B cell (primary cell): ENCODE measurements around the gene BNIP3. TPM values are rescaled to one million over a fixed set of nuclear protein-coding genes. Genes with fewer than 3 reads are reported as not detected.

Experiments
- ATAC-seq: fragments of 200-7000 bp; cut with Tn5 transposase; one replicate; pipeline ENCODE4 v1.10.0; 2021; ENCODE audit warnings: low read depth, mild to moderate bottlenecking, moderate number of reproducible peaks, moderate library complexity
- CTCF ChIA-PET: fragments of 350-600 bp; sonication (Branson Sonifier 250); formaldehyde crosslinking; loops from one replicate; lab custom pipeline; 2021; ENCODE audit warnings: antibody characterized with exemption, inconsistent platforms; lab: Charles Lee
- POLR2A ChIA-PET: fragments of 350-600 bp; sonication (Branson Sonifier 250); formaldehyde crosslinking; loops from one replicate; lab custom pipeline; 2021; ENCODE audit warnings: antibody characterized with exemption; lab: Charles Lee
- DNase-seq: peaks from one replicate; pipeline ENCODE4 v3.0.0; 2013
- H2AFZ ChIP-seq: 2 replicates; pipeline ENCODE4 v1.6.1; 2012; ENCODE audit warnings: mild to moderate bottlenecking, low read depth, low read length; ENCODE audit not compliant: insufficient read depth, poor library complexity, severe bottlenecking
- H3K27ac ChIP-seq, 2 donors: 1 replicate in 1 of 2; 2 replicates in 1 of 2; pipeline ENCODE4 v1.5.1; 2012 to 2013; ENCODE audit warnings: low read length in 2 of 2, mild to moderate bottlenecking in 2 of 2, moderate library complexity in 1 of 2
- H3K27me3 ChIP-seq, 4 experiments: fragments of 200-600 bp in 1 of 4; sonication (generic) in 1 of 4; replicated peaks in 1 of 4; 1 replicate in 2 of 4; 2 replicates in 2 of 4; pipeline versions ENCODE4 v1.6.1 to v1.7.0; 2013 to 2016; ENCODE audit warnings: low read length in 3 of 4, mild to moderate bottlenecking in 2 of 4, mixed read lengths in 1 of 4, moderate library complexity in 1 of 4; ENCODE audit not compliant: insufficient read depth in 4 of 4, control insufficient read depth in 3 of 4; ENCODE audit errors: control extremely low read depth in 1 of 4
- H3K36me3 ChIP-seq, 2 experiments: replicated peaks in 1 of 2; 1 replicate in 1 of 2; 2 replicates in 1 of 2; pipeline versions ENCODE4 v1.6.1 to v1.7.1; 2013; ENCODE audit warnings: low read length in 1 of 2; ENCODE audit not compliant: insufficient read depth in 2 of 2, control insufficient read depth in 1 of 2; ENCODE audit errors: control extremely low read depth in 1 of 2, extremely low read depth in 1 of 2
- H3K4me1 ChIP-seq, 2 donors: fragments of 200-600 bp in 1 of 2; sonication (generic) in 1 of 2; 1 replicate in 1 of 2; 2 replicates in 1 of 2; pipeline versions ENCODE4 v1.5.1 to v1.6.1; 2013 to 2017; ENCODE audit warnings: low read length in 2 of 2; ENCODE audit not compliant: control insufficient read depth in 2 of 2, insufficient read depth in 2 of 2
- H3K4me2 ChIP-seq: replicated peaks from 2 replicates; pipeline ENCODE3; 2012; ENCODE audit warnings: mild to moderate bottlenecking, low read depth, low read length; ENCODE audit not compliant: poor library complexity, severe bottlenecking
- H3K4me3 ChIP-seq, 5 experiments: fragments of 200-600 bp in 1 of 5; sonication (generic) in 1 of 5; 1 replicate in 3 of 5; 2 replicates in 2 of 5; pipeline versions ENCODE4 v1.5.1 to v1.7.0; 2011 to 2016; ENCODE audit warnings: low read length in 4 of 5, mild to moderate bottlenecking in 4 of 5, low read depth in 2 of 5, control low read depth in 1 of 5, moderate library complexity in 1 of 5; ENCODE audit not compliant: insufficient read depth in 1 of 5; ENCODE audit errors: control extremely low read depth in 1 of 5, extremely low read depth in 1 of 5
- H3K79me2 ChIP-seq: fragments of 200-600 bp; sonication (generic); one replicate; pipeline ENCODE4 v1.6.0; 2016; ENCODE audit warnings: low read length; ENCODE audit not compliant: control insufficient read depth, insufficient read depth
- H3K9ac ChIP-seq: fragments of 200-600 bp; sonication (generic); 2 replicates; pipeline ENCODE4 v1.6.1; 2017; ENCODE audit warnings: mild to moderate bottlenecking, low read length, moderate library complexity
- H3K9me3 ChIP-seq, 3 donors: one replicate each; pipeline versions ENCODE4 v1.6.1 to v1.7.1; 2013; ENCODE audit warnings: low read length in 2 of 3; ENCODE audit not compliant: control insufficient read depth in 2 of 3, insufficient read depth in 1 of 3; ENCODE audit errors: control extremely low read depth in 1 of 3
- H4K20me1 ChIP-seq: 2 replicates; pipeline ENCODE4 v1.6.0; 2012; ENCODE audit warnings: mild to moderate bottlenecking, low read length; ENCODE audit not compliant: insufficient read depth, control insufficient read depth, poor library complexity, severe bottlenecking
- H3K27ac Mint-ChIP-seq: one replicate; pipeline ENCODE4 v1.8.0; 2021; ENCODE audit warnings: mixed read lengths
- H3K27me3 Mint-ChIP-seq: one replicate; pipeline ENCODE4 v1.8.0; 2021; ENCODE audit warnings: mixed read lengths
- H3K4me1 Mint-ChIP-seq: one replicate; pipeline ENCODE4 v1.8.0; 2021; ENCODE audit warnings: mixed read lengths
- H3K4me3 Mint-ChIP-seq: one replicate; pipeline ENCODE4 v1.8.0; 2021; ENCODE audit warnings: mixed read lengths
- H3K9me3 Mint-ChIP-seq: one replicate; pipeline ENCODE4 v1.8.0; 2022; ENCODE audit warnings: mixed read lengths; ENCODE audit not compliant: insufficient read depth
- EZH2 ChIP-seq: IDR thresholded peaks from 2 replicates; pipeline ENCODE4 v1.6.1; 2012; ENCODE audit warnings: borderline replicate concordance, low read depth, mild to moderate bottlenecking, moderate library complexity, low read length; ENCODE audit not compliant: insufficient read depth, poor library complexity, severe bottlenecking
- WGBS: methylation state at CpG from one replicate; pipeline ENCODE4 v1.1.5; 2013; ENCODE audit warnings: missing lambda C conversion rate; ENCODE audit not compliant: insufficient coverage; 5-methylcytosine and 5-hydroxymethylcytosine counted together
- intact Hi-C: fragments of 100-400 bp; cut with micrococcal nuclease; formaldehyde crosslinking; loops from one replicate; pipeline ENCODE4 v1.10.0; 2022
- polyA plus RNA-seq: library from polyadenylated mRNA; depleted of rRNA; stranded (reverse); fragments of >200 nt; gene quantifications from 2 replicates; pipeline ENCODE4 v1.2.3, GENCODE V29; 2012
- total RNA-seq, 2 donors: library from RNA; stranded (reverse); fragments of 120-200 nt in 1 of 2; gene quantifications; 1 replicate in 1 of 2; 2 replicates in 1 of 2; pipeline versions ENCODE4 v1.2.3 to v1.2.4, GENCODE V29; 2013 to 2022
- TF ChIP-seq, protein P1 (sequence below): fragments of 200-600 bp; IDR thresholded peaks from one replicate; pipeline ENCODE4 v1.8.0; 2022; ENCODE audit warnings: antibody characterized with exemption, mild to moderate bottlenecking

Gene BNIP3
- total and polyA plus RNA-seq, 2 donors (not counting 1 experiment from before 2014, with no cell fraction given), result 7.1 to 10.9 TPM

DNA sequence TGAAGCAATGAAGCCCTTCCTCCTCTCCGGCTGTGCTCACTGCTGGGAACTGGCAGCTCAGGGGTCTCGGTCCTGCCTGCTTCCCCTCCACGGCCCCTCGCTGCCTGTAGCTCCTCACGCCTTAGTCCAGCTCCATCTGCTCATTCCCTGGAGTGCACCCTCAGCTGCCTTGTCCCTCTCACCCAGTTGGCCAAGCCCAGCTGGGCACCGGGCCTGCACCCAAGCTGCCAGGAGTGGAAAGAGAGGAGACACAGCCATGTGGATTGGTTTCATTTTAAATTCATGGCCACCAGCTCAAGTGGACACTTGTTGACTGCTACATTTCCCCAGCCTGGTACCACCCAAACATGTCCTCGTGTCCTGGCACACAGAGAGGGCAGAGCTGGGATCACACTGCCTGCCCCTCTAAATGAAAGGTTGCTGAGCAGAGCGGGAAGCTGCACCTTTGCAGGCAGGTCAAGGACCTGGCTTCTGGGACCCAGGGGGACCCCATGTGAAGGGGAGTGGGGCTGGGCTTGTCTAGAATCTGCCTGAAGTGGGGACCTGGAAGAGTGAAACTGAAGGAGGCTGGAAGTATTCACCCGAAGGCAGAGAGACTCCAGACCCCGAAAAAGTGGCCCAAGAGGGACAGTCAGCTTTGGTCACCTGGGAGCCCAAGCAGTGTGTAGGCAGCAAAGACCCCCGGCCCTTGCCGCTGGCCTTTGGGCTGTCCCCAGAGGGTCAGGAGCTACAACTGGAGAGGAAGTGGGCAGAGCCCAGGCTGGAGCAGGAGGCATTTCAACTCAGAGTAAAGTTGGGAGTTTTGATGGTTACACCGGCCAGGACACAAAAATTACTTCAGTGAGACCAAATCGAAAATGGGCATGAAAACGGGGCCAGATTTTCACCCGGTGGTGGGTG, 15.0 kb upstream of the BNIP3 start:
- intact Hi-C loops, result no loop called here
- WGBS, result 87% methylated on average over 16 of the region's 16 CpGs

DNA sequence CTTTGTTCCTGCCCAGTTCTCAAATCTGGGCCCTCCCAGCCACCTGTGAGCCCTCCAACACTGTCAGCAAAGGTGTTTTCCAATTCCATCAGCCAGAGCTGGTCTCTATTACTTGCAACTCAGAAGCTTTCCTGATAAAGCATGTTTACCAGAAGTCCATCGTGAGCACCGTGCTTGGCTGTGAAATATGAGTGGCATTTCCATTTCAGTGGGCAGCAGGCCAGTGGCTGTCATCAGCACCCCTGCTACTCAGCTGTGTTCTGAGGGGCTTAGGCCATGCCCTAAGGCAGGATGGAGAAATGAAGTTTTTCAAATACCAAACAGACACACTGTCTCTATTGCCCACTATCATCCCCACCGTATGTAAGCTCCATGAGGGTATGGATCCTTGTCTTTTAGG, 12.7 kb upstream of the BNIP3 start:
- Histone ChIP-seq H4K20me1 (no peaks in the 10 kb centered on the region), H3K9ac (no peak overlapping the region), H3K36me3 (no peaks in the 10 kb centered on the region), H3K79me2 (no peaks in the 10 kb centered on the region), H3K4me1 (peaks cover 0 to 6% of the 10 kb centered on the region in 2 donors), H3K4me2 (no peak overlapping the region), H2AFZ (no peak overlapping the region), H3K4me3 (no peak overlapping the region), H3K27ac (no peak overlapping the region), H3K9me3 (no peaks in the 10 kb centered on the region), H3K27me3 (no peaks in the 10 kb centered on the region)
- ATAC-seq (no peak), DNase-seq (no peak)
- intact Hi-C loops, result no loop called here
- H3K4me1 Mint-ChIP-seq, result peaks cover 3% of the 10 kb centered on the region
- no CpG with 5 or more reads among the region's 3 CpGs for WGBS
- ChIA-PET CTCF (no interaction called here), POLR2A (no interaction called here)
- H3K9me3 Mint-ChIP-seq, result no peaks in the 10 kb centered on the region
- H3K27me3 Mint-ChIP-seq, result peaks cover 3% of the 10 kb centered on the region
- no peak for TF ChIP-seq EZH2
- TF ChIP-seq, protein P1, sequence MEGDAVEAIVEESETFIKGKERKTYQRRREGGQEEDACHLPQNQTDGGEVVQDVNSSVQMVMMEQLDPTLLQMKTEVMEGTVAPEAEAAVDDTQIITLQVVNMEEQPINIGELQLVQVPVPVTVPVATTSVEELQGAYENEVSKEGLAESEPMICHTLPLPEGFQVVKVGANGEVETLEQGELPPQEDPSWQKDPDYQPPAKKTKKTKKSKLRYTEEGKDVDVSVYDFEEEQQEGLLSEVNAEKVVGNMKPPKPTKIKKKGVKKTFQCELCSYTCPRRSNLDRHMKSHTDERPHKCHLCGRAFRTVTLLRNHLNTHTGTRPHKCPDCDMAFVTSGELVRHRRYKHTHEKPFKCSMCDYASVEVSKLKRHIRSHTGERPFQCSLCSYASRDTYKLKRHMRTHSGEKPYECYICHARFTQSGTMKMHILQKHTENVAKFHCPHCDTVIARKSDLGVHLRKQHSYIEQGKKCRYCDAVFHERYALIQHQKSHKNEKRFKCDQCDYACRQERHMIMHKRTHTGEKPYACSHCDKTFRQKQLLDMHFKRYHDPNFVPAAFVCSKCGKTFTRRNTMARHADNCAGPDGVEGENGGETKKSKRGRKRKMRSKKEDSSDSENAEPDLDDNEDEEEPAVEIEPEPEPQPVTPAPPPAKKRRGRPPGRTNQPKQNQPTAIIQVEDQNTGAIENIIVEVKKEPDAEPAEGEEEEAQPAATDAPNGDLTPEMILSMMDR, result no peak
- no peak overlapping the region for H3K27ac Mint-ChIP-seq
- H3K4me3 Mint-ChIP-seq, result no peak overlapping the region

More for the DNA sequence above, 15.0 kb upstream of the BNIP3 start:
- Mint-ChIP-seq H3K4me1 (peaks cover 3% of the 10 kb centered on the region), H3K27ac (no peak overlapping the region), H3K4me3 (no peak overlapping the region), H3K9me3 (no peaks in the 10 kb centered on the region), H3K27me3 (peaks cover 3% of the 10 kb centered on the region)
- Histone ChIP-seq H3K36me3 (no peaks in the 10 kb centered on the region), H3K4me1 (peaks cover 0 to 6% of the 10 kb centered on the region in 2 donors), H3K27me3 (no peaks in the 10 kb centered on the region), H3K9ac (no peak overlapping the region), H3K4me3 (no peak overlapping the region), H3K27ac (no peak overlapping the region), H3K79me2 (no peaks in the 10 kb centered on the region), H4K20me1 (no peaks in the 10 kb centered on the region), H3K4me2 (no peak overlapping the region), H2AFZ (no peak overlapping the region), H3K9me3 (no peaks in the 10 kb centered on the region)
- POLR2A ChIA-PET, result no interaction called here
- no peak for ATAC-seq
- no peak for DNase-seq
- CTCF ChIA-PET, result interaction anchor here (1.5 kb wide), 1 partner anchor 26 kb away, joined by 3 read pairs; no protein-coding TSS in a partner anchor
- no peak for TF ChIP-seq EZH2
- TF ChIP-seq, protein P1, result no peak
